ENCODE data around the gene PRRX2.

PRRX2 gene

DNA sequence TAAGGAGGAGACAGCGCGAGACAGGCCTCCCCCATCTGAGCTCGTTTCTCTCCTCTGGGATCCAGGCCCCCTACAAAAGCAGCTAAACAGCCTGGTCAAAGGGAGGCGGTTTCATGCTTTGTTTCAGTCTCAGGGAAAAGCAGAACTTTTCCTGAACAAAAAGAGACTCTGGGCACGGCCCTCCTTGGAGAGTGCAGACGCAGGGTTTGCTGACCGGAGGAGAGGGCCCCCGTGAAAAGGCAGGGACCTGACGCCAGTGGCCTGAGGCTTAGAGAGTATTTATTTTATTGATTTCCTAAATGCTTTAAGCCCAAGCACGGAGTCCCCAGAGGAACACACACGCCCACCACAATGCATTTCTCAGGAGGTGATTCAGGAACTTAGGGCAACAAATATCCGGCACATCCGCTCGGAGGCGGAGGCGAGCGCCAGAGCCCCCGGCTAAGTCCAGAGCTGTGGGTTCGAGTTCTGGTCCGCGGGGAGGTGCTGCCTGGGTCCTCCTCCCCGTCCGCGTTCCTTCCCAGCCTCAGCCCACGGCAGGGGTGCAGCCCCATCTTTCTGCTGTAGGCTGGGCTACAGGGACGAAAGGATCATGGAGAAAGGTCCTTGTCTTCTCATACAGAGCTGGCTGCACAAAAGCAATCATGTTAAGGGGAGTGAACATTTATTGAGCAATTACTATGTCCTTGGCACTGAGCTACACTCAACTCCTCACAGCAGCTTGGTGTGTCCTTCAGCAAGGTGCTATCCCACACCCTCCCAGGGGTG lies 47.4 kb downstream of the PRRX2 start:
- DNase-seq: no peak

GRCh38 chr9:129713402-129713679 lies 47.9 kb downstream of the PRRX2 start:
- DNase-seq: no peak

GRCh38 chr9:129714511-129715061 lies 49.1 kb downstream of the PRRX2 start:
- DNase-seq: no peak

- DNase-seq: no peak
These were observed 50.6 kb downstream of the PRRX2 start for GRCh38 chr9:129716091-129716490.

- DNase-seq: no peak
These were observed 52.5 kb downstream of the PRRX2 start for GRCh38 chr9:129717991-129718390.

DNA sequence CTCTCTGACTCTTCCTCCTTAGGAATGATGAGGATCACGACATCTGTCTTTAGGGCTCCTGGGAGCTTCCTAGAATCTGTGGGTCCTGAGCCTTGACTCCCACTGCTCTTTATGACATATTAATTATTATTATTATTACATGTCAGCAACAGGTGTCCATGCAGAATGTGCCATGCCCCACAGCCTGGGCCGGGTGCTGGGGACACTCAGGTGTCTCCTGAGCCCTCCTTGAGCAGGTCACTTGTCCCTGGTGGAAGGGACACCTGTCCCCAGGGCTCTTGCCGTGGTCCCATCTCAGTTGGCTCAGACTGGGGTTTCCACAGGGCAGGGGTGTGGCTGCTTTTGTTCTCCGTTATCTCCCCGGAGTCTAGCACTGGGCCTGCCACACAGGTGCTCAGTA lies 53.2 kb downstream of the PRRX2 start:
- DNase-seq: no peak

DNA sequence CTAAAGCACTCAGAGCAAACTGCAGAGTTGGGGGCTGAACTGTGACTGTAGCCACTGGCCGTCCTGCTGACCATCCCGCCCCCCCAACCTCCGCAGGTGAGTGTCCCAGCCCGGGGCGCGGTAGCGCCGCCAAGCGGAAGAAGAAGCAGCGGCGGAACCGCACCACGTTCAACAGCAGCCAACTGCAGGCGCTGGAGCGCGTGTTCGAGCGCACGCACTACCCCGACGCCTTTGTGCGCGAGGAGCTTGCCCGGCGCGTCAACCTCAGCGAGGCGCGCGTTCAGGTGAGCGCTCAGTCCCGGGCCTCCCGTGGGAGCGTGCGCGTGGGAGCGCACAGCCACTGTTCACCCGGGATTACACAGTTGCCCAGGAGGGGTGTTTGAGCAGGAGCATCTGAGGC lies 53.7 kb downstream of the PRRX2 start:
- DNase-seq: no peak

DNA sequence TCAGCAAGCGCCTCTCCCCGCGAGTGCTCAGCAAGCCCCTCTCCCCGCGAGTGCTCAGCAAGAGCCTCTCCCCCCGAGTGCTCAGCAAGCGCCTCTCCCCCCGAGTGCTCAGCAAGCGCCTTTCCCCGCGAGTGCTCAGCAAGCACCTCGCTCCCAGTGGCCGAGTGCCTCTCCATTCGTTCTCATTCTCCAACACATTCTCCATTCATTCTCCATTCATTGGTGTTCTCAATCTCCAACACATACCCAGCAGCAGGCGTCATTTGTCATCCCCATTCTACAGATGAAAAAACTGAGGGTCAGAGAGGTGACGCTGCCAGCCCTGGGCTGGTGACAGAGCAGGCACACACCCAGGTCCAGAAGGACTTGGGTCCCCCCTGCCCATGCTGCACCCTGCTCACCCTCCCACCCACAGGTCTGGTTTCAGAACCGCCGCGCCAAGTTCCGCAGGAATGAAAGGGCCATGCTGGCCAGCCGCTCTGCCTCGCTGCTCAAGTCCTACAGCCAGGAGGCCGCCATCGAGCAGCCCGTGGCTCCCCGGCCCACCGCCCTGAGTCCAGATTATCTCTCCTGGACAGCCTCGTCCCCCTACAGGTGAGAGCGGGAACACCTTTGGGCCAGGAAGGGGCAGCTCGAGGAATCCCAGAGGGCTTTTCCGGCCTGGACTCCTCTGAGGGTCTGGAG lies 54.9 kb downstream of the PRRX2 start:
- DNase-seq: no peak

DNA sequence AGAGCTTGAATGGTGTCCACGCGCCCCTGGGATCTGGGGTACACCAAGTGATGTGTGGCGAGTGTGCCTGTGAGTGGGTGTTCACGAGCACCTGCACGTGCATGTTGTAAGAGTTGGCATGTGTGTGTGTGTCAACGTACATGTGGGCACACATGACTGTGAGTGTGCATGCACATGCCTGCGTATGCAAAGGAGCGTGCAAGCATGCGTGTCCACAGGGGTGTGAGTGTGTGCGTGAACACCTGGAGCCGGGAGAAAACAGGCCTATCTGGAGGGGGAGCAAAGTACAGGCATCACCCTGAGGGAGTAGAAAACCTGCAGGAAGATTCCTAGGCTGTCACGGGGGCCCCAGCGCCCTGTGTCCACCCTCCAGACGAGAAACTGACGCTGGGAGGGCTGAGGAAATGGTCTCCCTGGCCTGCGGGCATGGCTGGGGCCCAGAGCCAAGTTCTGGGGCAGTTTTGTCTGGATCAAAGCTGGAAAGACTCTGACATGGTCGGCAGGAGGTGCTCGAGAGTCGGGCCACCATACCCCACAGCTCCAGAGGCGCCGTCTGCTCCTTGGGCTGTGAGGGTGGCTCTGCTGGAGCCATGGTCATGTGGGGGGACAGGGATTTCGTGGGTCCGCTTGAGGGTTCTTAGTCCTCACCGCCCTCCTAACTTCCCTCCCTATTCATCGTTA lies 55.6 kb downstream of the PRRX2 start:
- no peak for DNase-seq

- no peak for DNase-seq
These were observed 57.5 kb downstream of the PRRX2 start for GRCh38 chr9:129722913-129723312.

- no peak for DNase-seq
These were observed 59.2 kb downstream of the PRRX2 start for GRCh38 chr9:129724456-129725190.

- DNase-seq: no peak
These were observed 60.4 kb downstream of the PRRX2 start for GRCh38 chr9:129725795-129726251.

DNA sequence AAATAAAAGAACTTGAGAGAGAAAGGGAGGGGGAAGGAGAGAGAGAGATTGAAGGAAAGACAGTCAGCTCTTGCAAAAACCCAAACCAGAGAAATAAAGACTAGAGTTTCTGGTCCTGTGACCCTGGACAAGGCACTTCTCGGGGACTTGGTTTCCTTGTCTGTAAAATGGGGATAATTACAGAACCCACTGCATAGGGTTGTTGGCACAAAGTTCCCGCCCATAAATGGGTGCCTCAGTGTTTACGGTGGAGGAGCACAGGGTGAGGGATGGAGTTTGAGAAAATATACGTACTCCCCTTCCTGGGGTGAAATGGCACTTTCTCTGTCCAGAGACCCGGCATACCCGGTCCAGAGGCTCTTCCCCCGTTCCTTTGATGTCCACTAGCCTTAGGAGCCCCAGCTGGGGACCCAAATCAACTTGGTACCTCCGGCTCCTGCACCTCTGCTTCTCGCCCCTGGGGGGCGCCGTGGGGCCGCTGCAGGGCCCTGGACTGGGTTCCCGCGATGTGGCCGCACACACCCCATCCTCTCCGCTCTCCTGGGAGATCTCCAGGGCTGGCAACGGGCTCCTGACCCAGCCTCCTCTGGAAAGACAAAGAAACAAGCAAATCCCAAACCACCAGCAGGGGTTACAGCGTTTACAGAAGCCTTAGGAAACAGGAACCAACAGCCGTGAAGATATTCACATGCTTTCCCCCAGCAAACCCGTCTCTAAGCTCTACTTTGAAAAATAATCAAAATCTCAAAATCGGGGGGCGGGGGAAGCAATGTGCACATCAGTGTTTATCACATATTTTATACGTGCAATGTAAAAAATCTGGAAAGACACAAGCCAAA lies 61.1 kb downstream of the PRRX2 start:
- DNase-seq: peak; percentile 56

GRCh38 chr9:129728744-129729143 lies 63.3 kb downstream of the PRRX2 start:
- DNase-seq: no peak

- no peak for DNase-seq
These were observed 66.1 kb downstream of the PRRX2 start for GRCh38 chr9:129731477-129732085.

- DNase-seq: no peak
These were observed 66.7 kb downstream of the PRRX2 start for GRCh38 chr9:129732100-129732499.

DNA sequence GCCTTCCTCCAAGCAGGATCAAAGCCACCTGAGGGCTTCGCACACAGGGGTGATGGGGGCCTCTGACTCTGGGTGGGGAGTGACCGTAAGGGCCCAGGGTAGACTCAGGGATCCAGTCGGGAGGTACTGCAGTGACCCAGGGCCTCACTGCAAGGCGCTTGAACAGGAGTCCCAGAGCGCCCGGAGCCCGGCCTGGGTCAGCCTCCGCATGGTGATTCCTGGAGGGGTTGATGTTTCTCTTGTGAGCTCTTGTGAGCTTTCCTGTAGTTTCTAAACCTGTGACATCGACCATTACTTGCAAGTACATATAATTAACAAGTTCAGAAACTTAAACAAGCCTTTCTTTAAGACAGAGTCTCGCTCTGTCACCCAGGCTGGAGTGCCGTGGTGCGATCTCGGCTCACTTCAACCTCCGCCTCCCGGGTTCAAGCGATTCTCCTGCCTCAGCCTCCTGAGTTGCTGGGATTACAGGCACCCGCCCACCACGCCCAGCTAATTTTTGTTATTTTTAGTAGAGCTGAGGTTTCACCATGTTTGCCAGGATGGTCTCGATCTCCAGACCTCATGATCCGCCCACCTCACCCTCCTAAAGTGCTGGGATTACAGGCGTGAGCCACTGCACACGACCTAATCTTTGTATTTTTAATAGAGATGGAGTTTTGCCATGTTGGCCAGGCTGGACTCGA lies 67.6 kb downstream of the PRRX2 start:
- DNase-seq: no peak

DNA sequence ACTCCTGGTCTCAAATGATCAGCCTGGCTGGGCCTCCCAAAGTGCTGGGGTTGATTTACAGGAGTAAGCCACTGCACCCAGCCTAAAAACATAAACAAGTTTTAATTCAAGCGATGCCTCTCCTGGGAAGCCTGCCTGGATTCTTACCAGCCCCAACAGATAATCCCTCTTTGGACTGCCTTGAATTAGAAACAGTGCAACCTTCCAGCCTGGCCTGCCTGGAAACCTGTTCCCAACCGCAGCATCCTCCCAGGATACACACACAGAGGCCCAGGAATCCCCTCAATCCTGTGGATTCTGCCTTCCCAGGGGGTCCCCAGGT lies 68.1 kb downstream of the PRRX2 start:
- no peak for DNase-seq

- no peak for DNase-seq
These were observed 70.1 kb downstream of the PRRX2 start for GRCh38 chr9:129735546-129735945.

DNA sequence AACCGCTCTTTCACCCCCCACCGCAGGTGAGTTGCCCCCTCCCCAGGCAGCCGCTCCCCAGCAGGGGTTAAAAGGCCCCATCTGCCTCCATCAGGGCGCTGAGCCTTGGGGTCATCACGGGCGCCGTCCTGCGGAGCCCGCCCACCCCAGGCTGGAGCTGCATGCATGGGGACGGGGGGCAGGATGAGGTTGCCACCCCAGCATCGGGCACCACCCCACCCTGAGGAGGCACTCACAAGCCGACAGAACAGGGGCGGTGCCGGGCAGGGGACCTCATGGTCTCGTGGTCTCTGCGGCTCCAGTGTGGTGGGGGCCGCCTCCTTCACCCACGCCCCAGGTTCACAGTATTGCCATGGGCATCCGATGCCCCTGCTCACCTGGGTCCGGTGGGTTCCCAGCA lies 70.9 kb downstream of the PRRX2 start:
- DNase-seq: no peak

All from NCI-H226 (cell line).